Ovary (tissue), 3 donors: ENCODE measurements around the gene CFAP58.

ENCODE experiments used
- EP300 ChIP-seq: sonication (generic); formaldehyde crosslinking; IDR thresholded peaks from one replicate; pipeline ENCODE4 v1.6.1; 2017; ENCODE audit warnings: antibody characterized with exemption
- POLR2A ChIP-seq: fragments of 450-650 bp; IDR thresholded peaks from one replicate; pipeline ENCODE4 v1.6.1; 2017; ENCODE audit warnings: antibody characterized with exemption, mild to moderate bottlenecking, moderate library complexity
- TF ChIP-seq, protein P1 (sequence below), 3 donors: fragments of 450-650 bp in 2 of 3; fragments of 200-600 bp in 1 of 3; IDR thresholded peaks; one replicate each; pipeline versions ENCODE4 v1.5.1 to v1.8.0; 2016 to 2022; ENCODE audit warnings: antibody characterized with exemption in 3 of 3, mild to moderate bottlenecking in 1 of 3
- donor health status: DM: no; HTN: no; CAD: no.

- TF ChIP-seq, protein P1, sequence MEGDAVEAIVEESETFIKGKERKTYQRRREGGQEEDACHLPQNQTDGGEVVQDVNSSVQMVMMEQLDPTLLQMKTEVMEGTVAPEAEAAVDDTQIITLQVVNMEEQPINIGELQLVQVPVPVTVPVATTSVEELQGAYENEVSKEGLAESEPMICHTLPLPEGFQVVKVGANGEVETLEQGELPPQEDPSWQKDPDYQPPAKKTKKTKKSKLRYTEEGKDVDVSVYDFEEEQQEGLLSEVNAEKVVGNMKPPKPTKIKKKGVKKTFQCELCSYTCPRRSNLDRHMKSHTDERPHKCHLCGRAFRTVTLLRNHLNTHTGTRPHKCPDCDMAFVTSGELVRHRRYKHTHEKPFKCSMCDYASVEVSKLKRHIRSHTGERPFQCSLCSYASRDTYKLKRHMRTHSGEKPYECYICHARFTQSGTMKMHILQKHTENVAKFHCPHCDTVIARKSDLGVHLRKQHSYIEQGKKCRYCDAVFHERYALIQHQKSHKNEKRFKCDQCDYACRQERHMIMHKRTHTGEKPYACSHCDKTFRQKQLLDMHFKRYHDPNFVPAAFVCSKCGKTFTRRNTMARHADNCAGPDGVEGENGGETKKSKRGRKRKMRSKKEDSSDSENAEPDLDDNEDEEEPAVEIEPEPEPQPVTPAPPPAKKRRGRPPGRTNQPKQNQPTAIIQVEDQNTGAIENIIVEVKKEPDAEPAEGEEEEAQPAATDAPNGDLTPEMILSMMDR (IDR thresholded peaks at IDR 0.05) = no peak
- TF ChIP-seq POLR2A = no peak
- TF ChIP-seq EP300 = no peak
Observed at GRCh38 chr10:104327745-104328645, 25.6 kb upstream of the CFAP58 start.
